Measurements from ENCODE around the gene C1orf21.

C1orf21 gene

GRCh38 chr1:184664661-184665060 lies 277.8 kb downstream of the C1orf21 start:
- no peak for DNase-seq

GRCh38 chr1:184665360-184665759 lies 278.5 kb downstream of the C1orf21 start:
- DNase-seq: no peak

GRCh38 chr1:184669391-184669790 lies 282.6 kb downstream of the C1orf21 start:
- no peak for DNase-seq

GRCh38 chr1:184672013-184672726 lies 285.3 kb downstream of the C1orf21 start:
- no peak for DNase-seq

GRCh38 chr1:184673305-184673704 lies 286.5 kb downstream of the C1orf21 start:
- DNase-seq: no peak

GRCh38 chr1:184677344-184677743 lies 290.5 kb downstream of the C1orf21 start:
- no peak for DNase-seq

All from NCI-H524 (cell line).